Activated T-cell treated with anti-CD3 and anti-CD28 coated beads for 48 hours (primary cell): Measurements from ENCODE around the gene NGEF.
"Not testable (repeated sequence)": the region's sequence is repeated elsewhere in the genome, so short reads cannot be mapped to it uniquely, and the experiment has no call there.

Experiments used
- DNase-seq: peaks from one replicate; pipeline ENCODE4 v3.0.0-alpha.2; 2020; ENCODE audit warnings: low read depth

NGEF gene

GRCh38 chr2:233023007-233023760 is 10.1 kb upstream of the NGEF start:
- DNase-seq: no peak

DNA sequence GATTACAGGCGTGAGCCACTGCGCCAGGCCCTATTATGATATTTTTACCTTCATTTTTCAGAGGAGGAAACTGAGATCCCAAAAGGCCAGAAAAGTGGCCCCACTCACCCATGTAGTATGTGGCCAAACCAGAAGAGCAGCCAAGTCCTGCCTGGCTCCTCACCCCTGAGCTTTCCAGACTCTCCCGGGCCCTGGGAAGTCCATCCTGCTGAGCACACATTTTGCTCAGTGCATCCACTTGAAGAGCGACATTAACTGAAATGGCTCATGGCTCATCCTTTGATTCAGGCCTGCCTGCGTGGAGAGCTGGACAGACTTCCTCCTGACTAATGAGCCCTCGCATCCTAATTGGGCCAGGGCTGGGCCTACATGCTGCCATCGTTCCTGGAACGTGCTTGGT is 9.5 kb upstream of the NGEF start:
- no peak for DNase-seq

DNA sequence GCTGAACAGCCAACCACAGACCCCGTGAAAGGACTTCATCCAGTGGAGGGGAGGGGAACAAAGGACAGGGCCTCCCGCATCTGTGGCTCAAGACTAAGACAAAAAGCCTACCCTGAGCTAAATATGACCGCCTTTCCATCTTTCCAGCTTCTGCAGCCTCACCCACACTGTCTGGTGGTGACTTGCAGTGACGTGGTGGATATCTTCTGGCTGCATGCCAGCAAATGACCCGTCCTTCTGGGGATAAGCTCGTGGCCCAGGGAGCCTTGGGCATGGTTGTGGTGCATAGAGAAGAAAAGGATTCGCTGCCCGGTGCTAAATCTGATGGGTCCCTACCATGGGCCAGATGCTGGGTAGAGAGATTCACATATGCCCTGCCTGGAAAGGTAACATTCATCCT is 8.7 kb upstream of the NGEF start:
- no peak for DNase-seq

DNA sequence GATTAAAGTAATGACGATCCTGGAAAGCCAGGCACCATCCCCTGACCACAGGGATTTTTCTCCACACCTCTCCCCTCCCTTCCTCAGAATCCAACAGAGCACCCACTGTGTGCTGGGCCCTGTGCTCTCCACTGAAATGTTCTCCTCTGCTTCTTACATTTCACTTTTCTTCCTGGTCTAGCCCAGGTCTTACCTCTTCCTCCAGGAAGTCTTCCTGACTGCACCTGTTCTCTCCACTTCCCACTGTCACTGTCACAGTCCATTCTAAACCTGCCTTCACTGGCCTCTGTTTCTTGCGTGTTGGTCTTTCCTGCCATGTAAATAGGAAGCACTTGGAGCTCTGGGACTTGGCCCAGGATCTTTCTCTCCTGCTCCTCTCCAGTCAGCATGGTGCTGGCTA is 7.4 kb upstream of the NGEF start:
- no peak for DNase-seq

DNA sequence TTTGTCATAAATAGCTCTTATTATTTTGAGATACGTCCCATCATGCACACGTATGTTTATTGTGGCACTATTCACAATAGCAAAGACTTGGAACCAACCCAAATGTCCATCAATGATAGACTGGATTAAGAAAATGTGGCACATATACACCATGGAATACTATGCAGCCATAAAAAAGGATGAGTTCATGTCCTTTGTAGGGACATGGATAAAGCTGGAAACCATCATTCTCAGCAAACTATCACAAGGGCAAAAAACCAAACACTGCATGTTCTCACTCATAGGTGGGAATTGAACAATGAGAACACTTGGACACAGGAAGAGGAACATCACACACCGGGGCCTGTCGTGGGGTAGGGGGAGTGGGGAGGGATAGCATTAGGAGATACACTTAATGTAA is 6.6 kb upstream of the NGEF start:
- not testable (repeated sequence) for DNase-seq

GRCh38 chr2:233017947-233018346 is 4.9 kb upstream of the NGEF start:
- DNase-seq: no peak

DNA sequence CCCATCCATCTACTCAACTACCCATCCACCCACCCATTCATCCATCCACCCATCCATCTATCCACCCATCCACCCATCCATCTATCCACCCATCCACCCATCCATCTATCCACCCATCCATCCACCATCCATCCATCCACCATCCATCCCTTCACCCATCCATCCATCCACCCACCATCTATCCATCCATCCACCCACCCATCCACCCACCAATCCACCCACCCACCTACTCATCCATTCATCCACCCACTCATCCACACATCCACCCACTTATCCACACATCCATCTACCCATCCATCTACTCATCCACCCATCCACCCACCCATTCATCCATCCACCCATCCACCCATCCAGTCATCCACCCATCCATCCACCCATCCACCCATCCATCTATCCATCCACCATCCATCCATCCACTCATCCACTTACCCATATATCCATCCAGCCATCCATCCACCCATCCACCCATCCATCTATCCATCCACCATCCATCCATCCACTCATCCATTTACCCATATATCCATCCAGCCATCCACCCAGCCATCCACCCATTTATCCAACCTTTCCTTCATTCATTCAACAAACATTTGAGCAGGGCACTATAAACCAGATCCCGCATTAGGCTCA is 2.1 kb upstream of the NGEF start:
- DNase-seq: no peak

DNA sequence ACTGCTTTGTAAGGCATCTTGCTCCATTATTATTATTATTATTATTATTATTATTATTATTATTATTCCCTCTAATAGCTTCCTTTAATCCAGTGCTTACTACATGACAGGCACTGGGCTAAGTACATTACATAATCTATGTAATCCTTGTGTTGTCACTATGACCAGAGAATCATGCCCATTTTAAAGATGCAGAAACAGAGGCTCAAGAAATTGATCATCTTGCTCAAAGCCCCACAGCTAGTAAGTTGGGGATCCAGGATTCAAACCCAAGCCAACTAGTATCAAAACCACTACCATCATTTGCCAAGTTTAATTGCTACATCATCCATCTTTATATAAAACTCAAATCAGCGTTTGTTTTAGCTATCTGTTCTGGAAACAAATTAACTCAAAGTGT is 594 bp upstream of the NGEF start:
- DNase-seq: no peak

DNA sequence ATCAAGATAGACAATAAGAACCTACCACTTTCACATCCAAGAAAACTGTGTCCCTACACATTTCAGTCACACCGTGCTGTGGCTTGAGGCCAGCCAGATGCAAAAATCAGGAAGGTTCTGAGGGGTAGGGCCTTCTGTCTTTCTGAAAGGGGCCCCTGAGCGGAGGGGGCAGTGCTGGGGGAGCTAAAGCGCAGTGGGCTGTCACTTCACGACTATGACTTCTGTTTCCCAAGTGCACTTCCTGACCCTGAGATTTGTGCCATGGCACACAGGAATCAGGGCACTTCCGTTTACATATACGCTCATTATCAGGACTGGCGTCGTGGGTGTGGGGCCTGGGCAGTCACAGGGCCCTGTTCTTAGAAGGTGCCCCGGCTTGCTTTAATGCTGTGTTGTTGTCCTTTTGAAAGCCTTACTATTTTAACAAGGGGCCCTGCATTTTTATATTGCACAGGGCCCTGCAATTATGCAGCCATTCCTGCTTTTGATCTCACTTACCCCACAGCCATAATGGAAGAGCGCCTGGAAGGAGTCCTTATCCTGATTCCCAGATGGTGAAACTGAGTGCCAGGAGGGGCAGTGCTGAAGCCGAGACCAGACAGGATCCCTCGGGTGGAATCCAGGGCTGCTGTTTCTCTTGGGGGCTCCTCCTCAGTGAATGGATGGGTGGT is 620 bp downstream of the NGEF start:
- no peak for DNase-seq

DNA sequence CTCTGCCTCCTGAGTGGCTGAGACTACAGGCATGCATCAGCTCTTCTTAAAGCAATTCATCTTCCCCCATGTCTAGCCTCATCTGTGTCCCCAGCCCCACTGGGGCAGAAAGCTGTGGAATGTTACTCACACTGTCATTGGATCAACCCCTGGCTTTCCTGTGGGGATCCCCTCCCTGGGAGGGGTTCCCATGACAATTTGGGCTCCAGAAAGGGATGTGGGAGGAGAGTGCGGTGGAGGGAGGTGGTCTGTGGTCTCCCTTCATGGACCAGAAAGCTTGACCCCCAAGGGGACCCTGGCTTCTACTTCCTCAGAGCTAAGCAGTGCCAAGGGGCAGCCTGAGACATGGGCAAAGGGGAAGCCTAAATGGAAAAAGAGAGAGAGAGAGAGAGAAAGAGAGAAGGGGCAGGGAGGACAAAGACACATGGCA is 1.3 kb downstream of the NGEF start:
- no peak for DNase-seq

- no peak for DNase-seq
Observed at GRCh38 chr2:233011268-233011650, 1.8 kb downstream of the NGEF start.

DNA sequence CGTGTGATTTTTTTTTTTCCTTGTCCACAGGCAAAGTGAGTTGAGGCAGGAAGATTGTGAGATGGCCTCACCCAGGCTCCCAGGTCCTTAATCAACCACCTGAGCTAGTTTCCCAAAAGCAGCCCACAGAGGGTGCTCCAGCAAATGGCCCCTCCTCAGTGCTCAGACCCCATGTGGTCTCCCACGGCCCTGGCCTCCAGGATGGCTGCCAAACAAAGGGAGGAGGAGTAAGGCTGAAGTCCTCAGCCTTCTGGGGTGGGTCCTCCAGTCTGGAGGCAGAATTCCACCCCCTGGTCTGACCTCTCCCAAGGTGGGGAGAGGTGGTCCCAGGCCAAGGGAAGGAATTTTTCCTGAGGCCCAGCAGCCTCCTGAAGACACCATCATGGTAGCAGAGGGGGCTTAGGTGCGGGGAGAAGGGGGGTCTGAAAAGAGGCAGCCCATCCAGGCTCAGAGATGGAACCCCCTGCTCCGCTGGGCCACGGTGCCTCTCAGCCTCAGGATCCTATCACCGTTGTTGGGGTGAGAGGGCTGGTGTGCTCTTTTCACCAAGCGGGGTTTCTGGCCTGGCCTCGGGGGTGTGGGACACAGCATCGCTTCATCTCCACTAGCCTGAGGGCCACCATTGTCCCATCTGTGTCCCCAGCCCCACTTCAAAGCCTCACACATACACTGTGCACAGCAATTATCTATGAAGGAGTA is 2.3 kb downstream of the NGEF start:
- no peak for DNase-seq

- no peak for DNase-seq
Observed at GRCh38 chr2:233009661-233010060, 3.4 kb downstream of the NGEF start.

DNA sequence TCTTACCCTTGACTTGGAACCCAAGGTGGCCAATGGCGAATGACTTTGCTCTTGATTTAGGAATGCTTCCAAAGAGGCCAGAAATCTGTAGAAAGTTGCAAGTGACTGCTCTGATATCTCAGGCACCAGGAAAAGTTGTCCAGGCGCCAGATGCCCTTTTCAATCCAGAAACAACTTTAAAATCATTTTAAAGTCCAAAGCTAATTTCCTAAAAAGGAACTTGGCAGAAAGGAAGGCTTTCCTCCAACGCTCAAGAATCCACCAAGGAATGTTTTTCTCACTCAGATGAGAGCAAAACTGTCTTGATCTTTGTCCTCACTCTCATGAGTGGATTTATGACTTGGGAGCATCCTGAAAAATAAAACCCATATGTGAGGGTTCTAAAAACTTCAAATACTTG is 5.3 kb downstream of the NGEF start:
- no peak for DNase-seq

GRCh38 chr2:233007270-233007669 is 5.8 kb downstream of the NGEF start:
- no peak for DNase-seq

GRCh38 chr2:233006648-233007047 is 6.4 kb downstream of the NGEF start:
- no peak for DNase-seq

DNA sequence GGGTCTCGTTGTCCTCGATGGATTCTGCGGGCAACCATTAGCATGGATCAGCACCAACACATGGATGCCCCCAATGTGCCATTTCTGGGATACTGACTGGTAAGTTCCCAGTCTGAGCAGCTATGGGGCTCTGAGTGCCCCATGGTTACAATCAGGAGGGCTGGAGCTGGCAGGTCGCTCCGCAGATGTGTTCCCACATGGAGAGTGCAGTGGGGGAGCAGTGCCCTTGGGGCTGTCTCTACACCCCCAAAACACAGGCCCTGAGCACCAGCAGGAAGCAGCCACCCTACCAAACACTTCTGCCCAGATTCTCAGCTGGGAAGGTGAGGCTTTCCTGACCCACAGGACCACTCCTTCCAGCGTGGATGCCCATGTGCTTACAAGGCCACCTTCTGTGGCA is 8.0 kb downstream of the NGEF start:
- no peak for DNase-seq

- DNase-seq: no peak
Observed at GRCh38 chr2:233003658-233004555, 9.1 kb downstream of the NGEF start.

DNA sequence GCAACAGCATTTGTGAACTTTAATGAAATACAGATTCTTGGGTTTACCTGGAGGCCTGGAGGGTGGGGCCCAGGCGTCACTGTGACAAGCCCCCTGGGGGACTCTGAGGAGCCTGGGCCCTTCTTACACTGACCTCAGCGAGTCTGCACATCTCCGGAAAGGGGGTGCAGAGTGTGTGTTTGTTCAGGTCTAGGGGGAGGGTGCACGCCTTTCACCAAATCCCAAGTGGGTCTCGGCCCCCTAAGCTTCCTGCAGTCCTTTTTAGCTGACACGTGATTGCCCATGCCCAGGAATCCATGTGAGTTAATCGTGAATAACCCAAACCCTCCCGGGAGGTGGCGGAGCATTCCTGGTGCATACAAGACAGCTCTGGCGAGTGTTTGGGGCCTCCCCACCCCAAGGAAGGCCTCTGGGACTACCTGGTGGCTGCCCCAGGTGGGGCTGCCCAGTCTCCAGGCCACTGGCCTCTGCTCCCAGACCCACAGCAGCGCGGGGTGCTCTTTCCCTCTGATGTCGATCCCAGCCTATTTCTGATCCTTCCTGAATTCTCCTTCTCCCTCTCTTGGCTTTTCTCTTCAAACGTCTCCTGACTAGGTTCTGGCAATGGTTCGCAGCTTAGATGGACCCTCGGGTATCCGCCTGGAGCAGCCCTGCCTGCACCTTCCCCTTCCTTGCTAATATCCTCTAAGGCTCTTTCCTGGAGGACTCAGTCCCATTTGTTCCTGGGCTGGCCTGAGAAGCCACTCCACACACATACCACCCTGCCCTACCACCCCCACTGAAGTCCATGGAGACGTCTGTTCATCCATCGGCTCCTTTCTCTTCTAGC is 10.0 kb downstream of the NGEF start:
- no peak for DNase-seq

DNA sequence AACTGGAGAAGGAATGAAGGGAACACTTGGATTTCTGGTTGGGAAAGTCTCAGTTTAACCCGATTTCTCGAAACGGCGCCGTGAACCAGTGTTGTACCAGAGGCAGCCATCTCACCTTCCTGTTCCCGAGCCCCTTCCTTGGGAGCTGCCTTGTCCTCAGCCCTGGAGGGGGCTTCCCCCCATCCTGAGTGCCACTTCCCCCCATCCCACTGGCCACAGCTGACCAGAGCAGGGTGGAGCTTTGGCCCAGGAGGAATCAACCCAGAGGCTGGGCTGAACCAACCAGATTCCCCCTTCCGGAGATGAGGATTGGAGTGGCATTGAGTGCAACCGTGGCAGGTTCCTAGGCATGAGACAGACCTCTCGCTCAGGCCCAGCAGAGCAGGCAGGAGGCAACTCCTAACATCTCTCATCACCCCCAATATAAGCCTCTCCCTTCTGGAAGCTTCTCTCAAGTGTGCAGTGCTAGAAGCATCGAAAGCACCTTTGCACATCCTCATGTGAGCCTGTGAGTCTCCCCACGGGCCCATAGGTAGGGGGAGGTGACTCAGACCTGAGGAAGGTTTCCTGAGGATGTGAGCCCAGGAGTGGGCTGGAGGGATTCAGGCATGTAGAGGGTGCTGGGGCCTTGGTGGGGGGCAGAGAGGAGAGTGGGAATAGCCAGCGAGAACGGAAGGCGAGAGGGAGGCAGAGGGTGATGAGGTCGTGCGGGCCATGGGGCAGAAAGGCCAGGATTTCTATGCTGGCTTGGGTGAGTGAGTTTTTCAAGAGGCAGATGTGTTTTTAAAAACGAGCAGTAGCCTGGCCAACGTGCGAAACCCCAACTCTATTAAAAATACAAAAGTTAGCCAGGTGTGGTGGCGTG is 11.9 kb downstream of the NGEF start:
- no peak for DNase-seq
